HG03066 (cell line): ENCODE measurements around the gene CRYGD.
"Not testable (repeated sequence)": the region's sequence is repeated elsewhere in the genome, so short reads cannot be mapped to it uniquely, and the experiment has no call there.

ENCODE experiments used
- ATAC-seq: cut with Tn5 transposase; IDR thresholded peaks from one replicate; pipeline ENCODE4 v1.9.1; 2021; ENCODE audit warnings: low read depth; ENCODE audit not compliant: unreplicated experiment

CRYGD gene

DNA sequence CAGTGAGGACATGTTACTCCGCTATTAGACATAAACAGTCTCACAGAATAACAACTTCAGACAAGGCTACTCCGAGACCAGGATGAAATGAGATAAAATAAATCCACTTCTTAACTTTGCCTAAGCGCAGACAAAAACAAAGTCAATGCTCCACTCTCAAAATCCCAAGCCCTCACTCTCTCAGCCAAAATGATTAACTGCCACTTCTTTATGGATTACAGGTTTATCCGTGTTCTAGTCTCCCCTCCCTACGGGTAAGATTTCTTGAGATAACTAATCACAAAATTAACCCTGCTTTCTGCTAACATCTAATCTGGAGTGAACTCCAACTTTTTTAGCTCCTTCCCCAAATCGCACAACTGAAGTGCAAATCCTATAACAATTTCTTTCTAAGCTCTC lies 6.4 kb upstream of the CRYGD start:
- ATAC-seq, result no peak

- ATAC-seq, result no peak
These were observed 5.7 kb upstream of the CRYGD start, which contains the start of gene CRYGC for GRCh38 chr2:208129744-208130711. Gene CRYGC (minus strand): TSS chr2:208129828. CDS start chr2:208129792, 36 bp downstream.

DNA sequence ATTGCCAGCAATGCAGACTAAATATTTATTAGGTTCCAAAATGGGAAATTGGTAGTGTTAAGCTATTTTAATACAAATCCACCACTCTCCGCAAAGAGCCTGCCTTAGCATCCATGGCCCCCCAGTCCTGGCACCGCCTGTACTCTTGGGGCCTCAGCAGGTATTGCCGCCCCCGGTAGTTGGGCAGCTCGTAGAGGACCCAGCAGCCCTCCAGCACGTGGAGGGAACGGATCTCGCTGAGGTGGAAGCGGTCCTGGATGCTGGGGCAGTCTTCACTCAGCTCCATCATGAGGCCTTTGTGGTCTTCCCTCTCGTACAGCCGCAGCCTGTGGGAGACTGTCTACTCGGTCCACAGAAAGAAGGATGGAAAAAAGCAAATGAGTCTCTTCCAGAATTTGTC lies 3.8 kb upstream of the CRYGD start:
- no peak for ATAC-seq

DNA sequence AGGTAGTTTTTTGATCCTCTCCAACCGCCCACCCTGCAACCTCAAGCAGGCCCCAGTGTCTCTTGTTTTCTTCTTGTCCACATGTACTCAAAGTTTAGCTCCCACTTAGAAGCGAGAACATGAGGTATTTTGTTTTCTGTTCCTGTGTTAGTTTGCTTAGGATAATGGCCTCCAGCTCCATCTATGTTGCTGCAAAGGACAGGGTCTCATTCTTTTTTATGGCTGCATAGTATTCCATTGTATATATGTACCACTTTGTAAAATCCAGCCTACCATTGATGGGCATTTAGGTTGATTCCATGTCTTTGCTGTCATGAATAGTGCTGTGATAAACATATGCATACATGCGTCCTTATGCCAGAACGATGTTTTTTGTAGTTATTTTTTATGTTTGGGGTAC lies 2.8 kb upstream of the CRYGD start:
- no peak for ATAC-seq

- no peak for ATAC-seq
These were observed 927 bp upstream of the CRYGD start for GRCh38 chr2:208125251-208125650.

DNA sequence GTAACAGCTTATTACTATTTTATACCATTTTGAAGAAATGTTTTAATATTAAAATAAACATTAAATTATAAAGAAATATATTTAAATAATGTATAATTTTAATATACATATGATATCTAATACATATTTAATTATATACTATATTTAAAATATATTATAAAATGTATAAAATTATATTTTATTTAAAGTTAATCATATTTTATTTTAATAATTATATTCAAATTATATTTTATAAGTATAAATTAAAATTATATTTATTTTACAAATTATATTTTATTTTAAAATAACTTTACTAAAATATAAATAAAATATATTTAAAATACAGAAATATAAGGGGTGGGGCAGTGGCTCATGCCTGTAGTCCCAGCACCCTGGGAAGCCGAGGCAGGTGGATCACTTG lies 2.1 kb downstream of the CRYGD start:
- ATAC-seq, result no peak

DNA sequence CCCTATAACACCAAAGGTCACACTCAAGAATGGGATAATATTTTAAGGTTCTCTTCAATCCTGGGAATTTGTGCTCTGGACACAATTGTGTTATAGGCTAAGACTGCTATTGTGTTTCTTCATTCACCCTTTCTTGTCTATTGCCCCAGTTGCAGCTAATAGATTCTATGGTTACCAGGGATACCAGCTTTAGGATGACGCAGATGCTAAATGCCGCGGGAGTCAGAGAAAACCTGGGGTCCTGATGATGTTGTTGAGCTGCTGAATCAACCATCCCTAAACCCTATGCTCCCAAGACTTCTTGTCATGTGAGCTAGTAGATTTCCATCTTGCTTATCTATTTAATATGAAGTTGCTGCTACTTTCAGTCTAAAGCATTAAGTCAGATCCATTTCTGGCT lies 5.4 kb downstream of the CRYGD start:
- no peak for ATAC-seq

DNA sequence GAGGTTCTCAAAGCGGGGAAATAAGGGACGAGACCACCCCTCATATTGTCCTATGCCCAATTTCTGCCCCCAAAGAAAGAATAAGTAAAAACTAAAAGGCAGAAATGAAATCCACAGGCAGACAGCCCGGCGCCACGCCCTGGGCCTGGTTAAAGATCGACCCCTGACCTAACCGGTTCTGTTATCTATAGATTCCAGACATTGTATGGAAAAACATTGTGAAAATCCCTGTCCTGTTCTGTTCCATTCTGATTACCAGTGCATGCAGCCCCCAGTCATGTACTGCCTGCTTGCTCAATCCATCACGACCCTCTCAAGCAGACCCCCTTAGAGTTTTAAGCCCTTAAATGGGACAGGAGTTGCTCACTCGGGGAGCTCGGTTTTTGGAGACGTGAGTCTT lies 6.9 kb downstream of the CRYGD start:
- ATAC-seq, result not testable (repeated sequence)

- ATAC-seq, result no peak
These were observed 11.4 kb downstream of the CRYGD start for GRCh38 chr2:208112969-208113368.

DNA sequence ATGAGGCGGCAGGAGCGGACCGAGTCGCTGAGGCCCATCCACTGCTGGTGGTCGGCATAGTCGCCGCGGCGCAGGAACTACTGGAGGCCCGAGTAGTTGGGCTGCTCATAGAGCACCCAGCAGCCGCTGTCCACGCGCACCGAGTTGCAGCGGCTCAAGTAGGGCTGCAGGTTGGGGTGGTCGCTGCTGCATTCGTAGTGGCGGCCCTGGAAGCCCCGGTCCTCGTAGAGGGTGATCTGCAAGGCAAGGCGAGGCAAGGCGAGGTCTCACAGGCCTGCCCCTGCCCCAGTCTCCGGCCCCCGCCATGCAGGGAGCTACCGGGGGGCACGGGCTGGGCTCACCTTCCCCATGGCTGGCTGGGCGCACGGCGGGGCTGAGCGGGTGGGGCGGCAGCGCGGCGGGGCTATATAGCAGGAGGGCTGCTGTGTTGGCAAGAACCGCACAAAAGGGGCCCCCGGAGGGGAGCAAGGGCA lies 12.0 kb downstream of the CRYGD start:
- ATAC-seq, result not testable (repeated sequence)

GRCh38 chr2:208103616-208104015 lies 20.7 kb downstream of the CRYGD start:
- ATAC-seq, result no peak

GRCh38 chr2:208101716-208102631 lies 22.4 kb downstream of the CRYGD start:
- no peak for ATAC-seq

- no peak for ATAC-seq
These were observed 24.4 kb downstream of the CRYGD start for GRCh38 chr2:208099682-208100470.

DNA sequence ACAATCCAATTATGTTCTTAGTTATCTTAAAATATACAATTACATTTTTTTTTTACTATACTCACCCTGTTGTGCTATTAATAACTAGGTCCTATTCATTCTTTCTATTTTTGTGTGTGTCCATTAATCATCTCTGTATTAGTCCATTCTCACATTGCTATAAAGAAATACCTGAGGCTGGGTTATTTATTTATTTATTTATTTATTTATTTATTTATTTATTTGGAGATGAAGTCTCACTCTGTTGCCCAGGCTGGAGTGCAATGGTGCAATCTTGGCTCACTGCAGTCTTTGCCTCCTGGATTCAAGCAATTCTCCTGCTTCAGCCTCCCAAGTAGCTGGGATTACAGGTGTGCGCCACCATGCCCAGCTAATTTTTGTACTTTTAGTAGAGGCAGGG lies 25.6 kb downstream of the CRYGD start:
- not testable (repeated sequence) for ATAC-seq

DNA sequence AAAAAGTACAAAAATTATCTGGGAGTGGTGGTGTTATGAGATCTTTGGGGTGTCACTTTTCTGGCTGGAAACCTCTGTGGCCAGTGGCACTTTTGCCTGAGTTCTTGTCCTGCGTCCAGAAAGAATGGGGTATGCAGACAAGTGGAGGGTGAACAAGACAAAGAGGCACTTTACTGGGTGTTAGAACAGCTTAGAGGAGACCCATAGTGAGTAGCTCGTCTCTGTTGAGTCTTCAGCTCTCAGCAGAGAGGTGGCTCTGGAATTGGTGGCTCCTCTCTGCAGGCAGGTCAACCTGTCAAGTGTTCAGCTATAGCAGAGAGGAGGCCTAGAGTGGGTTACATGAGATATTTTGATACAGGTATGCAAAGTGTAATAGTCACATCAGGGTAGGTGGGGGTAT lies 26.1 kb downstream of the CRYGD start:
- no peak for ATAC-seq

DNA sequence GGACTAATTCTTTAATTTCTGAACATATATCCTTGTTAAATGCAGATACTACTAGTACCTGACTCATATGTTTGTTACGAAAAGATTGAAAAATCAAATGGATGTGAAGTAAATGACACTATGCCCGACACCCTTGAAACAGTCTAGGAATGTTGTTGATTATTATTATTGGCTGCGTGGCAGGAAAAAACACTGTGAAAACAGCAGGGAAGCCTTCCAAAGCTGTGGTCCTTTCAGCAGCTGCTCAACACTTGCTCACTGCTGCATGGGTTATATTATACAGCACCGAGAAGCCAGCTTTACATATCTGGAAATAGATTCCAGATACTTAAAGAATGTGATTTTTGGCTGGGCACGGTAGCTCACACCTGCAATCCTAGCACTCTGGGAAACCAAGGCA lies 26.5 kb downstream of the CRYGD start:
- ATAC-seq, result no peak

DNA sequence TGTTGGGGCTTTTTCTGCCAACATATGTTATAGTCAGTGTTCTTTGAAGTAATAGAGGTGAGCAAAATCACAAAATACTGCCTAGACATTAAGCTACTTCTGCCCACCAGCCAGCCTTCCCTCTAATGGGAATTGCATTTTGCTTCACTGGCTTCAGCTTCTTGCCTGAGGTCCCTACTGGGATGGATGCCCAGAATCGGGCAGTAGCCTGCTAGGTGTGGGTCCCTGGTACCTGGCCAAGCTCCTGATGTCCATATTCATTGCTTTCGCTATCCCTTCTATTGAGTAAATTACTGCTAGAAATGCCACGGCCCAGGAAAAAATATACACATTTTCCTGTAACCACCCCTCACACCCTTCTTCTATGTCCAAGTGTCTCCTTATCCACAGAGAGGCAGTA lies 27.0 kb downstream of the CRYGD start:
- ATAC-seq, result no peak

DNA sequence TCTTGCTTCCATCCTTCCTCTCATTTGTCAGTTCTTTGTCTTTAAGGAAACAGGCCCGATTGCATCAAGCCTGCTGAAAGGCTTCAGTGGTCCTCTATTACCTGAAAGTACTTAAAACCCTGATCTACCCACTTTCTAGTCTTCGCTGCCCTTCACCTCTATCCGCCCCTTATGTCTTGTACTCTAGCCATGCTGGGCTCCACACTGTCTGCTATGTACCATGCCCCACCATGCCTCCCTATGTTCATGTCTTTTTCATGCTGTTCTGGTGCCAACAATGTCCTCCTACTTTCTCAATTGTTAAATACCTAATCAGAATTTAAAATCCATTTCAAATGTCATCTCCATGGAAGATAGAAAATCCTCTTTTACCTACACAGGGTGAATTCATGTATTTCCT lies 28.2 kb downstream of the CRYGD start:
- ATAC-seq, result no peak

DNA sequence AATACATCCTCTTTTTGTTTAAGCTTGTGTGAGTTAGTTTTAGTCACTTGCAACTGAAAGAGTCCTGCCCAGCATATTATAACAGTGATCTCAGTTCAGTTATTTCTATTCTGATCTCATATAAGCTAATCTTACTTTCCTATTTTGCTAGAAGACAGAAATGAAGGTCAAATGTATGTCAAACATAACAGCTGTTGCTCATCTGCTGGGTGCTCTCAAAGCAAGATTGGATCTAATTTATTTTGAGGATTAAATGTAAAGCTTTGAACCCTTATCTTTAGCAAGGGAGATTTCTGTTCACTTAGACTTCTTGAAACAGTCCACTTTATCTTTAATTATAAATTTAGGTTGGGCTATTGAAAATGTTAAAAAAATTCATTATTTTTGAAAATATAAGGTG lies 31.2 kb downstream of the CRYGD start:
- no peak for ATAC-seq

DNA sequence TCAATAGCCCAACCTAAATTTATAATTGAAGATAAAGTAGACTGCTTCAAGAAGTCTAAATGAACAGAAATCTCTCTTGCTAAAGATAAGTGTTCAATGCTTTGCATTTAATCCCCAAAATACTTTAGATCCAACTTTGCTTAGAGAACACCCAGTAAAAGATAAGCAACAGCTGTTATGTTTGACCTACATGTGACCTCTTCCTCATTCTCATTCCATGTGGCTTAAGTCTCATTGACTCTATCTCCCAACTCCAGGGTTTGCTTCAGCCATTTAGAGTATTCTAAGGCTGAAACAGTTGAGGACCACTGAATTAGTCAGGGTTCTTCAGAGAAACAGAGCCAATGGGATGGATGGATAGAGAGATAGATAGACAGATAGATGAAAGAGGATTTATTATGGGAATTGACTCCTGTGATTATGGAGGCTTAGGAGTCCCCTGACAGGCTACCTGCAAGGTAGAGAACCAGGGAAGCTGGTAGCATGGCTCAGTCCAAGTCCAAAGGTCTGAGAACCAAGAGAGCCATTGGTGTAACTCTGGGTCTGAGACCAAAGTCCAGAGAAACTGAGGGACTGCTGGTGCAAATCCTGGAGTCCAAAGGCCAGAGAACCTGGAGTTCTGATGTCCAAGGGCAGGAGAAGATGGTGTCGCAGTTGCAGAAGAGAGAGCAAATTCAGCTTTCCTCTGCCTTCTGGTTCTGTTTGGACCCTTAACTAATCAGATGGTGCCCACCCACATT lies 32.1 kb downstream of the CRYGD start:
- no peak for ATAC-seq
